ENCODE measurements around the gene SFXN3. TPM values are rescaled to one million over a fixed set of nuclear protein-coding genes. Genes with fewer than 3 reads are reported as not detected.

SFXN3 gene
- total RNA-seq, 1 experiment from 2014 or later: 2.8 TPM

GRCh38 chr10:101075775-101076174 is 44.7 kb downstream of the SFXN3 start:
- no peak overlapping the region for H2BK120ac ChIP-seq (ENCODE audit: low read depth, low read length, poor library complexity, severe bottlenecking)
- H3K36me3 Mint-ChIP-seq (ENCODE audit: insufficient read depth in 1 of 3, low read depth in 3 of 3): no peaks in the 10 kb centered on the region
- H3K9me3 Mint-ChIP-seq: no peaks in the 10 kb centered on the region; a peak in 1 of 5 replicates
- no peak overlapping the region for H2AK5ac ChIP-seq (ENCODE audit: insufficient read length, low read length)
- no peaks in the 10 kb centered on the region for H3K79me2 ChIP-seq (ENCODE audit: insufficient read depth, low read length)
- H4K20me1 ChIP-seq (ENCODE audit: control insufficient read depth, insufficient read depth, insufficient read length): no peaks in the 10 kb centered on the region
- no peak overlapping the region for H3K4me3 Mint-ChIP-seq
- no peak overlapping the region for H3K4me2 ChIP-seq (ENCODE audit: insufficient read depth, insufficient read length, low read length)
- H4K8ac ChIP-seq (replicated peaks; ENCODE audit: insufficient read length, low read depth, low read length): no peak overlapping the region
- H3K18ac ChIP-seq (ENCODE audit: insufficient read length, low read depth, low read length): no peak overlapping the region
- no peak overlapping the region for H3K27ac ChIP-seq (ENCODE audit: insufficient read length, low read depth, low read length)
- no peak overlapping the region for H3K9ac ChIP-seq (ENCODE audit: extremely low read depth, insufficient read length, low read length)
- no peak overlapping the region for H4K91ac ChIP-seq (ENCODE audit: insufficient read length, low read depth, low read length)
- no peak overlapping the region for H2BK12ac ChIP-seq (ENCODE audit: insufficient read length, low read depth, low read length)
- H3K79me1 ChIP-seq (ENCODE audit: insufficient read depth, low read depth, low read length, poor library complexity, severe bottlenecking): no peaks in the 10 kb centered on the region
- H3K56ac ChIP-seq (ENCODE audit: insufficient read length, low read depth, low read length): no peak overlapping the region
- no peak overlapping the region for H3T11ph ChIP-seq (ENCODE audit: low read length)
- H2AFZ ChIP-seq (ENCODE audit: low read length): no peak overlapping the region
- H3K23ac ChIP-seq (ENCODE audit: insufficient read length, low read depth, low read length): no peak overlapping the region
- H3K27me3 ChIP-seq (ENCODE audit: insufficient read depth, low read length): peaks cover 12% of the 10 kb centered on the region; the same call in 1 of the 2 replicates
- TF ChIP-seq, protein P1, sequence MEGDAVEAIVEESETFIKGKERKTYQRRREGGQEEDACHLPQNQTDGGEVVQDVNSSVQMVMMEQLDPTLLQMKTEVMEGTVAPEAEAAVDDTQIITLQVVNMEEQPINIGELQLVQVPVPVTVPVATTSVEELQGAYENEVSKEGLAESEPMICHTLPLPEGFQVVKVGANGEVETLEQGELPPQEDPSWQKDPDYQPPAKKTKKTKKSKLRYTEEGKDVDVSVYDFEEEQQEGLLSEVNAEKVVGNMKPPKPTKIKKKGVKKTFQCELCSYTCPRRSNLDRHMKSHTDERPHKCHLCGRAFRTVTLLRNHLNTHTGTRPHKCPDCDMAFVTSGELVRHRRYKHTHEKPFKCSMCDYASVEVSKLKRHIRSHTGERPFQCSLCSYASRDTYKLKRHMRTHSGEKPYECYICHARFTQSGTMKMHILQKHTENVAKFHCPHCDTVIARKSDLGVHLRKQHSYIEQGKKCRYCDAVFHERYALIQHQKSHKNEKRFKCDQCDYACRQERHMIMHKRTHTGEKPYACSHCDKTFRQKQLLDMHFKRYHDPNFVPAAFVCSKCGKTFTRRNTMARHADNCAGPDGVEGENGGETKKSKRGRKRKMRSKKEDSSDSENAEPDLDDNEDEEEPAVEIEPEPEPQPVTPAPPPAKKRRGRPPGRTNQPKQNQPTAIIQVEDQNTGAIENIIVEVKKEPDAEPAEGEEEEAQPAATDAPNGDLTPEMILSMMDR (conservative IDR thresholded peaks at IDR 0.05): no peak
- no peak overlapping the region for H4K5ac ChIP-seq (ENCODE audit: insufficient read length, low read depth, low read length)
- H3K4ac ChIP-seq (ENCODE audit: low read depth, low read length): no peak overlapping the region
- H3K4me1 ChIP-seq (ENCODE audit: insufficient read depth, low read length): peaks cover 2% of the 10 kb centered on the region
- peaks cover 87% of the 10 kb centered on the region for H3K27me3 Mint-ChIP-seq (ENCODE audit: low read depth)
- no peak overlapping the region for H2BK15ac ChIP-seq (ENCODE audit: low read depth, low read length)
- no peaks in the 10 kb centered on the region for H3K9me3 ChIP-seq (ENCODE audit: control insufficient read depth, low read depth, low read length)
- no peak overlapping the region for H2BK20ac ChIP-seq (ENCODE audit: low read depth, low read length, poor library complexity, severe bottlenecking)
- H3K27ac Mint-ChIP-seq: no peak overlapping the region
- peaks cover 17 to 33% of the 10 kb centered on the region in 2 experiments for H3K4me1 Mint-ChIP-seq
- WGBS (ENCODE audit: extremely low coverage, insufficient read length, low lambda C conversion rate): no CpG with 5 or more reads among the region's 4 CpGs
- H3K23me2 ChIP-seq (ENCODE audit: insufficient read length, low read depth, low read length, poor library complexity, severe bottlenecking): peaks cover 2% of the 10 kb centered on the region
- no peak overlapping the region for H3K14ac ChIP-seq (ENCODE audit: insufficient read depth, low read length)
- no peak overlapping the region for H2BK5ac ChIP-seq (ENCODE audit: insufficient read length, low read length)
- no peak for DNase-seq

All from H9 (cell line).